ENCODE measurements around the gene LIPC. TPM values are rescaled to one million over a fixed set of nuclear protein-coding genes. Genes with fewer than 3 reads are reported as not detected.

LIPC gene
- total RNA-seq, 1 donor from 2014 or later = 0.64 TPM

GRCh38 chr15:58392611-58393161, 39.1 kb upstream of the LIPC start:
- Histone ChIP-seq H3K27me3 (no peaks in the 10 kb centered on the region), H3K27ac (no peak overlapping the region), H3K4me1 (no peaks in the 10 kb centered on the region), H3K36me3 (no peaks in the 10 kb centered on the region), H3K4me3 (no peak overlapping the region), H3K9me3 (no peaks in the 10 kb centered on the region)
- ATAC-seq = peak; percentile 47
- intact Hi-C loops (cut with DNase I) = no loop called here
- no peak for DNase-seq
- TF ChIP-seq, protein P1, sequence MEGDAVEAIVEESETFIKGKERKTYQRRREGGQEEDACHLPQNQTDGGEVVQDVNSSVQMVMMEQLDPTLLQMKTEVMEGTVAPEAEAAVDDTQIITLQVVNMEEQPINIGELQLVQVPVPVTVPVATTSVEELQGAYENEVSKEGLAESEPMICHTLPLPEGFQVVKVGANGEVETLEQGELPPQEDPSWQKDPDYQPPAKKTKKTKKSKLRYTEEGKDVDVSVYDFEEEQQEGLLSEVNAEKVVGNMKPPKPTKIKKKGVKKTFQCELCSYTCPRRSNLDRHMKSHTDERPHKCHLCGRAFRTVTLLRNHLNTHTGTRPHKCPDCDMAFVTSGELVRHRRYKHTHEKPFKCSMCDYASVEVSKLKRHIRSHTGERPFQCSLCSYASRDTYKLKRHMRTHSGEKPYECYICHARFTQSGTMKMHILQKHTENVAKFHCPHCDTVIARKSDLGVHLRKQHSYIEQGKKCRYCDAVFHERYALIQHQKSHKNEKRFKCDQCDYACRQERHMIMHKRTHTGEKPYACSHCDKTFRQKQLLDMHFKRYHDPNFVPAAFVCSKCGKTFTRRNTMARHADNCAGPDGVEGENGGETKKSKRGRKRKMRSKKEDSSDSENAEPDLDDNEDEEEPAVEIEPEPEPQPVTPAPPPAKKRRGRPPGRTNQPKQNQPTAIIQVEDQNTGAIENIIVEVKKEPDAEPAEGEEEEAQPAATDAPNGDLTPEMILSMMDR (IDR thresholded peaks at IDR 0.05) = no peak

- Histone ChIP-seq H3K27me3 (no peaks in the 10 kb centered on the region), H3K36me3 (no peaks in the 10 kb centered on the region), H3K9me3 (no peaks in the 10 kb centered on the region), H3K4me1 (no peaks in the 10 kb centered on the region), H3K4me3 (no peak overlapping the region), H3K27ac (no peak overlapping the region)
- intact Hi-C loops (cut with DNase I) = no loop called here
- ATAC-seq (no peak), DNase-seq (no peak)
- TF ChIP-seq, protein P1 (IDR thresholded peaks at IDR 0.05) = no peak
Measured at GRCh38 chr15:58393241-58393662, 38.5 kb upstream of the LIPC start.

DNA sequence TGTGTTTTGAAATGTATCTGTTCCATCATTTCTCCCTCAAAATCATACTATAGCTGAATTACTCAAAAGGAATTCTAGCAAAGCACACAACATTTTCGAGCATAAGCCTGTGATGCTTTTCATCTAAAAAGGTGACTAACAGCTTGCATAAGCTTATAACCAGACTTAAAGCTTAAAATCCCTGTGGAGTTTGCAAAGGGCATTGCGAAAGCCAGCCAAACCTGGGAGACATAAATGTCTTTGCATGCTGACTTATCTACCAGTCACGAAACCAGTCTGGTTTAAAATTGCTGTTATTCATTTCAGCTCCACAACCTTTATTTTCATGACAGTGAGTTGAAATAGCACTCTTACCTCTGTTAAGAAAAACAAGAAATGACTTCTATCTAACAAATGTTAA, 35.6 kb upstream of the LIPC start:
- TF ChIP-seq, protein P1 (IDR thresholded peaks at IDR 0.05) = no peak
- Histone ChIP-seq H3K27me3 (no peaks in the 10 kb centered on the region), H3K9me3 (no peaks in the 10 kb centered on the region), H3K27ac (no peak overlapping the region), H3K4me3 (no peak overlapping the region), H3K36me3 (no peaks in the 10 kb centered on the region), H3K4me1 (no peaks in the 10 kb centered on the region)
- intact Hi-C loops (cut with DNase I) = no loop called here
- ATAC-seq (no peak), DNase-seq (no peak)

- Histone ChIP-seq H3K36me3 (no peaks in the 10 kb centered on the region), H3K4me3 (no peak overlapping the region), H3K9me3 (no peaks in the 10 kb centered on the region), H3K27me3 (no peaks in the 10 kb centered on the region), H3K27ac (no peak overlapping the region), H3K4me1 (no peaks in the 10 kb centered on the region)
- ATAC-seq (no peak), DNase-seq (no peak)
- TF ChIP-seq, protein P1 (IDR thresholded peaks at IDR 0.05) = no peak
- intact Hi-C loops (cut with DNase I) = no loop called here
Measured at GRCh38 chr15:58398071-58398470, 33.7 kb upstream of the LIPC start.

DNA sequence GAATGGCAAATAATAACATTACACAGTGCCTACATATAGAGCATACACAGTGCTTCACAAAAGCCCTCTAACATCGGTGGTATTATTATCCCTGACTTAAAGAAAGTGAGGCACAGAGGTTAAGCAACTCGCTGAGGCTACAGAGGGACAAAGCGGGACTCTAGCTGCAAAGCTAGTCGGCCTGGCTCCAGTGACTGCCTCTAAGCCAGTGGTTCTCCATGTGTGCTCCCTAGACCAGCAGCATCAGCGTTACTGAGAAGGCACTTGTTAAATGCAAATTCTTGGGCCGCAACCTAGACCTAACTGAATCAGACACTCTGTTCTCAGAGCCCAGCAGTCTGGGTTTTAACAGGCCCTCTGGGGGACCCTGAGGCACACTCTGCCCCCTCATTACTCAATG, 33.1 kb upstream of the LIPC start:
- intact Hi-C loops (cut with DNase I) = no loop called here
- H3K4me3 ChIP-seq = no peak overlapping the region
- no peaks in the 10 kb centered on the region for H3K36me3 ChIP-seq
- ATAC-seq (no peak), DNase-seq (no peak)
- TF ChIP-seq, protein P1 (IDR thresholded peaks at IDR 0.05) = no peak
- no peaks in the 10 kb centered on the region for H3K27me3 ChIP-seq
- no peak overlapping the region for H3K27ac ChIP-seq
- H3K4me1 ChIP-seq = no peaks in the 10 kb centered on the region
- H3K9me3 ChIP-seq = no peaks in the 10 kb centered on the region

DNA sequence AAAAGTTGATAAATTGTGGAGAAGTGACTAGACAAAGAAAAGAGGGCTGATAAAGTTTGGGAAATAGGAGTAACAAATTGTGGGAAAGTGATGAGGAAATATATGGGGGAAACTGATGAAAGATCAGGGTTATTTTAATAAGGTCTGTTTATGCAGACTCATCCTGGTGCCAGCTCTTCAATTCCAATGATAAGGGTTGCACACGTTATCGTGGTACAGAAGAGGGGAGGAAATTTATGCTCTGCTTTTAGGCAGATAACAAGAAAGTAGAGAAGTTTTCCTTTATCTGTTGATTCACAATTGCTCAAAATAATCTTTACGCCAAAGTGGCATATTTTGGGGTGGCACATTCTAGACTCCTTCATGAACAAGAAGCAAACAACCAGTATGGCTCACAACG, 32.1 kb upstream of the LIPC start:
- no peak for ATAC-seq
- H3K9me3 ChIP-seq = no peaks in the 10 kb centered on the region
- H3K36me3 ChIP-seq = no peaks in the 10 kb centered on the region
- H3K4me1 ChIP-seq = no peaks in the 10 kb centered on the region
- TF ChIP-seq, protein P1 (IDR thresholded peaks at IDR 0.05) = no peak
- no peak for DNase-seq
- intact Hi-C loops (cut with DNase I) = no loop called here
- H3K4me3 ChIP-seq = no peak overlapping the region
- no peaks in the 10 kb centered on the region for H3K27me3 ChIP-seq
- H3K27ac ChIP-seq = no peak overlapping the region

All from upper lobe of right lung (tissue), 1 donor.